Transverse colon (tissue), 4 donors: ENCODE measurements around the gene SGSH.

Source experiments
- CTCF ChIP-seq, 5 experiments: fragments of 200-600 bp in 3 of 5; fragments of 450-650 bp in 2 of 5; sonication (generic) in 3 of 5; IDR thresholded peaks; 1 replicate in 2 of 5; 2 replicates in 3 of 5; pipeline ENCODE4 v1.5.1; 2016 to 2017; ENCODE audit warnings: antibody characterized with exemption in 5 of 5, inconsistent platforms in 3 of 5, mild to moderate bottlenecking in 2 of 5, moderate library complexity in 1 of 5
- POLR2A ChIP-seq: fragments of 450-650 bp; IDR thresholded peaks from one replicate; pipeline ENCODE4 v1.6.1; 2016; ENCODE audit warnings: antibody characterized with exemption, mild to moderate bottlenecking, moderate library complexity
- POLR2AphosphoS5 ChIP-seq, 3 donors: sonication (generic); formaldehyde crosslinking; IDR thresholded peaks; one replicate each; pipeline ENCODE4 v1.6.1; 2016; ENCODE audit warnings: antibody characterized with exemption in 3 of 3

- no peak for TF ChIP-seq POLR2AphosphoS5 (IDR thresholded peaks at IDR 0.05)
- TF ChIP-seq CTCF (IDR thresholded peaks at IDR 0.05), result no peak
- TF ChIP-seq POLR2A, result no peak
Measured at GRCh38 chr17:80262775-80263244, 42.7 kb upstream of the SGSH start.
